Stimulated activated CD8-positive, alpha-beta memory T cell treated with anti-CD3 and anti-CD28 coated beads, Interleukin-15, amount 100 ng/mL, for 24 hours (primary cell): ENCODE measurements around the gene NUDT7.

ENCODE experiments used
- DNase-seq: peaks from one replicate; pipeline ENCODE4 v3.0.0-alpha.2; 2020; ENCODE audit warnings: low read depth

NUDT7 gene

GRCh38 chr16:77780378-77780837, 58.1 kb downstream of the NUDT7 start:
- DNase-seq, result no peak

DNA sequence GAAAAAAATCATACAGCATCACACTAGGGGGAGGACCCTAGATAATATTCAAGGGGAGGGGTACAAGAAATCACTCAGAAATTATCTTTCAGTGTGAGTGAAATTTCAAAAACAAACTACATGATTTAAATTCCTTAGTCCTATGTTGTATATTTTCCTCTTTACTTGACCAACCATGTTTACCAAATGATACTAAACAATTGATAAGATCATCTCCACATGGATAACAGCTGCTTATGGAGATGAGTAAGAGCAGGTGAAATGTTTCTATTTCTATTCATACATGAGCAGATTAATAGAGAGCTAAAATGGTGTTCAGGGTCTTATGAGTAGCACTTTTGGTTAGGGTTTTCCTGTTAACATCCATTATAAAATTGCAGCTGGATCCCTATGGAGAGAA, 58.8 kb downstream of the NUDT7 start:
- no peak for DNase-seq

GRCh38 chr16:77782694-77783093, 60.4 kb downstream of the NUDT7 start:
- DNase-seq, result no peak

DNA sequence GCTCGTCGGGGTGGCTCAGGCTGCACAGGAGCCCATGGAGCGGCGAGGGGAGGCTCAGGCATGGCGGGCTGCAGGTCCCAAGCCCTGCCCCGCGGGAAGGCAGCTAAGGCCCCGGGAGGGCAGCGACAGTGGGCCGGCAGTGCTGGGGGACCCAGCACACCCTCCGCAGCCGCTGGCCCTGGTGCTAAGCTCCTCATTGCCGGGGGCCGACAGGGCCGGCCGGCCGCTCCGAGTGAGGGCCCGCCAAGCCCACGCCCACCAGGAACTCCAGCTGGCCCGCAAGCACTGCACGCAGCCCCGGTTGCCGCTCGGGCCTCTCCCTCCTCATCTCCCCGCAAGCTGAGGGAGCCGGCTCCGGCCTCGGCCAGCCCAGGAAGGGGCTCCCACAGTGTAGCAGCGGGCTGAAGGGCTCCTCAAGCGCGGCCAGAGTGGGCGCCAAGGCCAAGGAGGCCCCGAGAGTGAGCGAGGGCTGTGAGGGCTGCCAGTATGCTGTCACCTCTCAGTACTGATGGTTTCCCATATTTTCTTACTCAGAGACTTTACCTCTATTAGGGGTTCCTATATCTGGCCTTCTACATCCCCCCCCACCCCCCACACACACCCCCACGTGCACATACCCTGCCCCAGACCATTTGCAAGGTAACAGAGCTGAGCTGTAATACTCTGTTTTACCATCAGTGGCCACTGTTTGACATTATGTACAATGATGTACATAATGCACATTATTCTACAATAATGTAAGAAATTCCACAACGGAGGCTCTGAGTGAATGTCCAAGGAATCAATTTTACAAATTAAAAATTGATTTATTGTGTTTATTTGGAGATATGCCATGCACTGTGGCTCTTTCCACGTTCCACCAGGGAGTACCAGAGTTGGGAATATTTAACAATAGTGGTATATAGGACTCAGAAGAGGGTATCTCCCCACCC, 62.4 kb downstream of the NUDT7 start:
- DNase-seq, result no peak

DNA sequence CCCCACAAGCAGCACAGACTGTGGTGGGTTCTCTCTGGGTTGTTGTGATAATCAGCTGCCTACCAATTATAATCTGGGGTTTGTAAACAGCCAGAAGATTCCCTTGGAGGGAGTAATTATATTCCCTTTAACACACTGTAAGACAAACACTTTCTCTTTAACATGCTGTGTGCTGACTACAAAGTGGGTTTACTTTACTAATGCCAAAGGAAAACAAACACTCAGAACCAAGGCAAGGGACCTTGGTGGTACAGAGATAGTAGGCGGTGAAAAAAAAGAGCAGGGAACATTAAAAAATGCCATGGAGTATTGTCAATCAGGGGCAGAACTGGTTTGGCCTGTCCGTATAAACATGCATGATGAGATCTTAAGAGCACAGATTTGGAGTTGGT, 63.1 kb downstream of the NUDT7 start:
- no peak for DNase-seq

- DNase-seq, result no peak
Observed at GRCh38 chr16:77786186-77786847, 64.0 kb downstream of the NUDT7 start.

DNA sequence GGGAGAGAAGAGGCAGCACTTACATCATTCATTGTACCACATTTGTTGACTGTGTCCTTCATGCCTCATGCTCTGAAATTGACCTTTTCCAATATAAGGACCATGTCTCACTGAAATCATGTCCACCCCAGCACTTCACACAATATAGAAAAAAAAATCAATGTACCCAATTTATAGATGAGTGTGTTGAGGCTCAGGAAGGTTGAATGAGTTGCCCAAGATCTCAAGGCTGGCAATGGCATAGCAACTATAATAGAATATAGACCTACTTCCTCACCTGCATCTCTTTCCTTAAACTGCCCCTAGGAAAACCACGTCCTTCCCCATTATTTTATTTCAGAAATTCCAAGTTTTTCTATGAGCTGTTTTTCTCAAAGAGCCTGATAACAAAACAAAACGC, 65.1 kb downstream of the NUDT7 start:
- no peak for DNase-seq

- DNase-seq, result no peak
Observed at GRCh38 chr16:77788181-77789084, 66.1 kb downstream of the NUDT7 start, which contains the start of gene VAT1L. VAT1L (plus strand) TSS chr16:77788564; CDS start chr16:77788683, 119 bp downstream.

GRCh38 chr16:77789085-77790008, 67.0 kb downstream of the NUDT7 start:
- no peak for DNase-seq

GRCh38 chr16:77790009-77790372, 67.7 kb downstream of the NUDT7 start:
- no peak for DNase-seq

DNA sequence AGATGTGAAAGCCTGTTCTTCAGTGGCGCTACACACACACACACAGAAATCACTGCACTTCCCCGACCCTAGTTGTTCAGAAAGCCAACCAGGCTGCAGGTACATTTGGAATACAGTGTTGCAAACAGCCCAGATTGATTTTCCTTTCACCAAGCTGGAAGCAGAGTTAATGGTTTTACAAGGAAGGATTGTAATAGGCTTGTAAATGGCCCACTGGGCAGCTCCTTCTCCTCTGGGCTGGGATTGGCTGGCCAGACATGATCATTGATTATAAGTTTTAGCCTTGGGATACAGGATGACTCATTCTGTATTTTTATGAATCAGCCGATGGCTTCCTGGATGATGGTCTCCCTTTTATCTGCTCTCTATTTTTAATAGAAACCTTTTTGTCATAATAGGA, 68.6 kb downstream of the NUDT7 start:
- DNase-seq, result no peak
